Measurements from ENCODE around the gene ZDHHC14. TPM values are rescaled to one million over a fixed set of nuclear protein-coding genes. Genes with fewer than 3 reads are reported as not detected.

Gene ZDHHC14
- polyA plus RNA-seq, 1 donor (not counting 4 experiments of a cell fraction or from before 2014, with no cell fraction given): 6.4 TPM

DNA sequence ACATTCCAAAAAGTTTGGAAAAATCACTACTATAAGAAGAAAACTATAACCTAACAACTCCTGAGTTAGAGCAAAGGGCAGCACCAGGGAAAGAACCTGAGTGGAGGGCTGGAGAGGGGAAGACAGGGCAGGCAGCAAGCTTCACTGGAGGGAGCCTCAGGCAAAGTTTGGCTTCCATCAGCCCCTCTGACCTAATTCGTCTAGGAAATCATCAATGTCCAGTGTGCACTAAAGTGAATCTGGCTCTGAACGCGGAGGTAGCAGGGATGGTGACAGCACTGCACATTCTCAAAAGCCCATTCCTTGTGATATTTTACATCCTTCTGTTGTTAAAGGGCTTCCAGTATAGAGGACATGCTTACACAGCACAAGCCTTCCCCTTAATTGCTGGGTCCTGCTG is 87.1 kb downstream of the ZDHHC14 start:
- no peak for DNase-seq (ENCODE audit: low read depth, low spot score)
- no peak overlapping the region for H3K9ac ChIP-seq (ENCODE audit: control insufficient read depth, extremely low read depth, insufficient read depth, low read length)
- no peak overlapping the region for H2AFZ ChIP-seq (ENCODE audit: control insufficient read depth, low read length)
- H3K27ac ChIP-seq (ENCODE audit: control insufficient read depth, insufficient read depth, low read length): no peak overlapping the region
- H3K36me3 ChIP-seq (ENCODE audit: control insufficient read depth in 2 of 2, extremely low read depth in 1 of 2, insufficient read depth in 2 of 2, low read length in 2 of 2): no peaks in the 10 kb centered on the region
- no peaks in the 10 kb centered on the region for H3K9me3 ChIP-seq (ENCODE audit: control insufficient read depth, low read depth, low read length)
- H4K20me1 ChIP-seq (ENCODE audit: control insufficient read depth, extremely low read depth, insufficient read depth, low read length): no peaks in the 10 kb centered on the region
- H3K79me2 ChIP-seq (ENCODE audit: control insufficient read depth, insufficient read depth, low read length): no peaks in the 10 kb centered on the region
- dilution Hi-C loops (cut with MboI; ENCODE audit: extremely low pct_ligation_motif_present, low sequenced_read_pairs): no loop called here
- no peaks in the 10 kb centered on the region for H3K9me1 ChIP-seq (ENCODE audit: control insufficient read depth, extremely low read depth, insufficient read depth, low read length)
- peaks cover 6% of the 10 kb centered on the region for H3K4me1 ChIP-seq (ENCODE audit: control insufficient read depth, extremely low read depth, insufficient read depth, low read length)
- no peak overlapping the region for H3K4me3 ChIP-seq (ENCODE audit: control insufficient read depth in 2 of 3, extremely low read depth in 1 of 3, insufficient read depth in 2 of 3, low read depth in 1 of 3, low read length in 3 of 3)
- H3K4me2 ChIP-seq (ENCODE audit: control insufficient read depth, extremely low read depth, insufficient read depth, low read depth, low read length): no peak overlapping the region
- TF ChIP-seq, protein P1, sequence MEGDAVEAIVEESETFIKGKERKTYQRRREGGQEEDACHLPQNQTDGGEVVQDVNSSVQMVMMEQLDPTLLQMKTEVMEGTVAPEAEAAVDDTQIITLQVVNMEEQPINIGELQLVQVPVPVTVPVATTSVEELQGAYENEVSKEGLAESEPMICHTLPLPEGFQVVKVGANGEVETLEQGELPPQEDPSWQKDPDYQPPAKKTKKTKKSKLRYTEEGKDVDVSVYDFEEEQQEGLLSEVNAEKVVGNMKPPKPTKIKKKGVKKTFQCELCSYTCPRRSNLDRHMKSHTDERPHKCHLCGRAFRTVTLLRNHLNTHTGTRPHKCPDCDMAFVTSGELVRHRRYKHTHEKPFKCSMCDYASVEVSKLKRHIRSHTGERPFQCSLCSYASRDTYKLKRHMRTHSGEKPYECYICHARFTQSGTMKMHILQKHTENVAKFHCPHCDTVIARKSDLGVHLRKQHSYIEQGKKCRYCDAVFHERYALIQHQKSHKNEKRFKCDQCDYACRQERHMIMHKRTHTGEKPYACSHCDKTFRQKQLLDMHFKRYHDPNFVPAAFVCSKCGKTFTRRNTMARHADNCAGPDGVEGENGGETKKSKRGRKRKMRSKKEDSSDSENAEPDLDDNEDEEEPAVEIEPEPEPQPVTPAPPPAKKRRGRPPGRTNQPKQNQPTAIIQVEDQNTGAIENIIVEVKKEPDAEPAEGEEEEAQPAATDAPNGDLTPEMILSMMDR (optimal IDR thresholded peaks at IDR 0.05 in 1 of 3, IDR thresholded peaks at IDR 0.05 in 1 of 3, conservative IDR thresholded peaks at IDR 0.05 in 1 of 3; ENCODE audit: extremely low read depth in 1 of 3, insufficient read depth in 2 of 3, low read length in 3 of 3): no peak
- no peak for TF ChIP-seq EZH2 (IDR thresholded peaks at IDR 0.05; ENCODE audit: low read length)
- FAIRE-seq: no peak
- no peaks in the 10 kb centered on the region for H3K27me3 ChIP-seq (ENCODE audit: control insufficient read depth, extremely low read depth, insufficient read depth, low read length)

DNA sequence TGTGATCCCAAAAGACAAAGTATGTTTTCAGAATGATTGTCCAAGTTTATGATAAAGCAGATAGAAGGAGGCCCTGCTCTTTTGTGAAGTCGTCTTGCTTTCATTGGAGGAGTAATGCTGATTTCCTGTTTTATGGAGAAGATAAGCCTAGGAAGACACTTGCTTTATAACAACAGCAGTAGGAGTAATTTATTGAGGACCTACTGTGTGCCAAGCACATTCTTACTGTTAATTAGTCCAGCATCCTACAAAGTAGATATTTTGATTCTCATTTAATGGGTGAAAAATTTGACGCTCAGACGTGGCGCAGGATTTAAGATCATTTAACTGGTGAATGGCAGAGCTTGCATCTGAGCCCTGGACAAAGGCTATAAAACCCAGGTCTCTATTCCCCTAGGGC is 87.6 kb downstream of the ZDHHC14 start:
- Histone ChIP-seq H3K4me3 (ENCODE audit: control insufficient read depth in 2 of 3, extremely low read depth in 1 of 3, insufficient read depth in 2 of 3, low read depth in 1 of 3, low read length in 3 of 3) (no peak overlapping the region), H3K79me2 (ENCODE audit: control insufficient read depth, insufficient read depth, low read length) (no peaks in the 10 kb centered on the region), H3K36me3 (ENCODE audit: control insufficient read depth in 2 of 2, extremely low read depth in 1 of 2, insufficient read depth in 2 of 2, low read length in 2 of 2) (no peaks in the 10 kb centered on the region), H4K20me1 (ENCODE audit: control insufficient read depth, extremely low read depth, insufficient read depth, low read length) (no peaks in the 10 kb centered on the region), H3K9me3 (ENCODE audit: control insufficient read depth, low read depth, low read length) (no peaks in the 10 kb centered on the region), H3K4me2 (ENCODE audit: control insufficient read depth, extremely low read depth, insufficient read depth, low read depth, low read length) (no peak overlapping the region), H3K27me3 (ENCODE audit: control insufficient read depth, extremely low read depth, insufficient read depth, low read length) (no peaks in the 10 kb centered on the region), H3K9me1 (ENCODE audit: control insufficient read depth, extremely low read depth, insufficient read depth, low read length) (no peaks in the 10 kb centered on the region), H3K27ac (ENCODE audit: control insufficient read depth, insufficient read depth, low read length) (no peak overlapping the region), H3K9ac (ENCODE audit: control insufficient read depth, extremely low read depth, insufficient read depth, low read length) (no peak overlapping the region), H3K4me1 (ENCODE audit: control insufficient read depth, extremely low read depth, insufficient read depth, low read length) (peaks cover 2% of the 10 kb centered on the region), H2AFZ (ENCODE audit: control insufficient read depth, low read length) (no peak overlapping the region)
- TF ChIP-seq EZH2 (IDR thresholded peaks at IDR 0.05; ENCODE audit: low read length): no peak
- TF ChIP-seq, protein P1 (optimal IDR thresholded peaks at IDR 0.05 in 1 of 3, IDR thresholded peaks at IDR 0.05 in 1 of 3, conservative IDR thresholded peaks at IDR 0.05 in 1 of 3; ENCODE audit: extremely low read depth in 1 of 3, insufficient read depth in 2 of 3, low read length in 3 of 3): no peak
- dilution Hi-C loops (cut with MboI; ENCODE audit: extremely low pct_ligation_motif_present, low sequenced_read_pairs): no loop called here
- FAIRE-seq (no peak), DNase-seq (ENCODE audit: low read depth, low spot score) (no peak)
